ENCODE data around the gene POC5. TPM values are rescaled to one million over a fixed set of nuclear protein-coding genes. Genes with fewer than 3 reads are reported as not detected.
"Not testable (repeated sequence)": the region's sequence is repeated elsewhere in the genome, so short reads cannot be mapped to it uniquely, and the experiment has no call there.

POC5 gene
- total RNA-seq, 1 donor from 2014 or later: 2.7 TPM

DNA sequence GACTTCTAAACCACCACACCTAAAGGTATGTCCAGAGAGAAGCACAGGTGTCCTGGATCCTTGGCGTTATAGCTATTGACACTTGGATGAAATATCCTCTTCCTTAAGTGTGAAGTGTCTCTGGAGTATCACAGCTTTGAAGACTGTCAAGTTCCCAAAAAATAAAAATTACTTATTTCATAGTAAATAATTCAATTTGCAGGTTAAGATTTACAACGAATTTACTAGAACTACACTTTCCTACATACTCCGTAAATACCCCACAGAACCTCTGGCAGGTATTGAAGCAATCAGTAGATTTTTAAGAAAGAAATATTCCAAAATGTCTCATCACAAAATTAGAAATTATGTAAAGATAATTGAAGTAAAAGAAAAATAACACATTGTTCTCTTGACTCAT lies 27.1 kb upstream of the POC5 start:
- no peak overlapping the region for H3K4me3 ChIP-seq
- TF ChIP-seq, protein P1, sequence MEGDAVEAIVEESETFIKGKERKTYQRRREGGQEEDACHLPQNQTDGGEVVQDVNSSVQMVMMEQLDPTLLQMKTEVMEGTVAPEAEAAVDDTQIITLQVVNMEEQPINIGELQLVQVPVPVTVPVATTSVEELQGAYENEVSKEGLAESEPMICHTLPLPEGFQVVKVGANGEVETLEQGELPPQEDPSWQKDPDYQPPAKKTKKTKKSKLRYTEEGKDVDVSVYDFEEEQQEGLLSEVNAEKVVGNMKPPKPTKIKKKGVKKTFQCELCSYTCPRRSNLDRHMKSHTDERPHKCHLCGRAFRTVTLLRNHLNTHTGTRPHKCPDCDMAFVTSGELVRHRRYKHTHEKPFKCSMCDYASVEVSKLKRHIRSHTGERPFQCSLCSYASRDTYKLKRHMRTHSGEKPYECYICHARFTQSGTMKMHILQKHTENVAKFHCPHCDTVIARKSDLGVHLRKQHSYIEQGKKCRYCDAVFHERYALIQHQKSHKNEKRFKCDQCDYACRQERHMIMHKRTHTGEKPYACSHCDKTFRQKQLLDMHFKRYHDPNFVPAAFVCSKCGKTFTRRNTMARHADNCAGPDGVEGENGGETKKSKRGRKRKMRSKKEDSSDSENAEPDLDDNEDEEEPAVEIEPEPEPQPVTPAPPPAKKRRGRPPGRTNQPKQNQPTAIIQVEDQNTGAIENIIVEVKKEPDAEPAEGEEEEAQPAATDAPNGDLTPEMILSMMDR (IDR thresholded peaks at IDR 0.05; ENCODE audit: borderline replicate concordance): no peak

GRCh38 chr5:75736273-75736672 lies 19.0 kb upstream of the POC5 start:
- H3K27ac ChIP-seq (replicated peaks): no peak overlapping the region
- no peaks in the 10 kb centered on the region for H3K27me3 ChIP-seq (ENCODE audit: low read depth)
- intact Hi-C loops (cut with micrococcal nuclease): loop anchor here (10.0 kb wide), 1 partner anchor 439 kb away; no protein-coding TSS in a partner anchor
- no peaks in the 10 kb centered on the region for H3K36me3 ChIP-seq
- H3K9me3 ChIP-seq (replicated peaks): peaks cover 8% of the 10 kb centered on the region
- TF ChIP-seq, protein P1 (IDR thresholded peaks at IDR 0.05; ENCODE audit: borderline replicate concordance): no peak
- no peak overlapping the region for H3K4me3 ChIP-seq
- no peaks in the 10 kb centered on the region for H3K4me1 ChIP-seq
- no peak for DNase-seq

More for the DNA sequence above, 27.1 kb upstream of the POC5 start:
- no peak overlapping the region for H3K27ac ChIP-seq (replicated peaks)
- H3K27me3 ChIP-seq (ENCODE audit: low read depth): peaks cover 3% of the 10 kb centered on the region
- DNase-seq: no peak
- H3K36me3 ChIP-seq: no peaks in the 10 kb centered on the region
- H3K4me1 ChIP-seq: no peaks in the 10 kb centered on the region
- intact Hi-C loops (cut with micrococcal nuclease): no loop called here
- H3K9me3 ChIP-seq (replicated peaks): no peaks in the 10 kb centered on the region

DNA sequence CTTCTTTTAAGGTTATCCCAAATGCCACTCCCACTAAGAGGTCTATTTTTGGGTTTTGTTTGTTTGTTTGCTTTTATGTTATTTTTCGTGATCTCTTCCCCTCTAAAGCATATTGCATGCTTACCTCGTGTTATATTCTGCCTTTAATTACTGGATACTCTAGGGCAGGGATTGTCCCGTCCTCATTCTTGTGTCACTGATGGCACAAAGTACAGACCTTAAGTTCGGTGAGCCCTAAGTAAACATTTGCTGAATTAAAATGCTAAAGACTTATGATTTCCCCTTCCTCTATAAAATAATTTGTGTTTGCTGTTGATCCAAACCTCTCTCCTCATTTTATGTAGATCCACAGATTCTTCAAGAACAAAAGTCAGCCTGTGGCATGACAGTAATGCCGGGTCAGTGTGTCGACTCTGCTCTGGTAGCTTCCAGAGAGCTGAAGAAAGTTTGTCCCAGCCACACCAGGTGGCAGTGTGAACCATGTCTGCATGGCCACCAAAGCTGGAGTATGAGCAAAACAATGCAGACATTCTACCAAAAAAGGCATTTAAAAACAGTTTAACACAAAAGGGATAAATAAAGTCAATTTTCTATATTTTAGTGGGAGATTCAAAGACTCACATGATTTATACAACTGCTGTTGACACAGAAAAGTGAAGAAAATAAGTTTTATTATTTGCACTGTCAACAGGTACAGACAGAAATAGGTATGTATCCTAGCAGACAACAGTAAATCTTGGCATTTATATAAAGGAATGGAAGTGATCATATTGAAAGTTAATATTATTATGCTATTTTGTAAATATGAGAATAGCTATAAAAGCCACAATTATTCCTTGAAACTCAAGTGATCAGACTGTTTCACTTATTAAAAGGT lies 17.9 kb upstream of the POC5 start:
- H3K4me1 ChIP-seq: no peaks in the 10 kb centered on the region
- H3K27me3 ChIP-seq (ENCODE audit: low read depth): no peaks in the 10 kb centered on the region
- H3K4me3 ChIP-seq: no peak overlapping the region
- no peaks in the 10 kb centered on the region for H3K36me3 ChIP-seq
- intact Hi-C loops (cut with micrococcal nuclease): loop anchor here (10.0 kb wide), 1 partner anchor 440 kb away; no protein-coding TSS in a partner anchor
- H3K9me3 ChIP-seq (replicated peaks): peaks cover 8% of the 10 kb centered on the region
- TF ChIP-seq, protein P1 (IDR thresholded peaks at IDR 0.05; ENCODE audit: borderline replicate concordance): peak; percentile 67
- H3K27ac ChIP-seq (replicated peaks): no peak overlapping the region
- DNase-seq: peak; percentile 20

GRCh38 chr5:75733767-75734166 lies 16.5 kb upstream of the POC5 start:
- Histone ChIP-seq H3K4me3 (no peak overlapping the region), H3K9me3 (replicated peaks) (peaks cover 8% of the 10 kb centered on the region), H3K27me3 (ENCODE audit: low read depth) (no peaks in the 10 kb centered on the region), H3K4me1 (no peaks in the 10 kb centered on the region), H3K36me3 (no peaks in the 10 kb centered on the region), H3K27ac (replicated peaks) (no peak overlapping the region)
- intact Hi-C loops (cut with micrococcal nuclease): loop anchor here (10.0 kb wide), 1 partner anchor 441 kb away; no protein-coding TSS in a partner anchor
- no peak for DNase-seq
- TF ChIP-seq, protein P1 (IDR thresholded peaks at IDR 0.05; ENCODE audit: borderline replicate concordance): no peak

DNA sequence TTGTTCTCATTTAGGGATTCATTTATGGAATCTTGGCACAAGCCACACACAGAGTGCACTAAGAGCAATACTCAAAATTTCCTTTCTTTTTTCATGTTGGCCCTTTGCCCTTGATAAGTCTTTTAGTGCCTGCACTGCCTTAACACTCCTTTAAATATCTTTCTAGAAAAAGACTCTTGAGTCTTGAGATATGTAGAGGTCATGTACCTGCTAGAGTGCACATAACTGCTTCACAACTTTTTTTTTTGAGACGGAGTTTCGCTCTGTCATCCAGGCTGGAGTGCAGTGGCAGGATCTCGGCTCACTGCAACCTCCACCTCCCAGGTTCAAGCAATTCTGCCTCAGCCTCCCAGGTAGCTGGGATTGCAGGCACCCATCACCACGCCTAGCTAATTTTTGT lies 14.3 kb upstream of the POC5 start:
- H3K4me3 ChIP-seq; H3K4me1 ChIP-seq; H3K27ac ChIP-seq (replicated peaks); DNase-seq; H3K9me3 ChIP-seq (replicated peaks); H3K27me3 ChIP-seq (ENCODE audit: low read depth); H3K36me3 ChIP-seq: not testable (repeated sequence)
- intact Hi-C loops (cut with micrococcal nuclease): loop anchor here (10.0 kb wide), 1 partner anchor 443 kb away; no protein-coding TSS in a partner anchor

GRCh38 chr5:75729321-75729720 lies 12.1 kb upstream of the POC5 start:
- TF ChIP-seq, protein P1 (IDR thresholded peaks at IDR 0.05; ENCODE audit: borderline replicate concordance): no peak
- Histone ChIP-seq H3K36me3 (no peaks in the 10 kb centered on the region), H3K4me3 (no peak overlapping the region), H3K4me1 (no peaks in the 10 kb centered on the region), H3K9me3 (replicated peaks) (peaks cover 8% of the 10 kb centered on the region), H3K27me3 (ENCODE audit: low read depth) (no peaks in the 10 kb centered on the region), H3K27ac (replicated peaks) (no peak overlapping the region)
- DNase-seq: no peak
- intact Hi-C loops (cut with micrococcal nuclease): no loop called here

All from left ventricle myocardium inferior (tissue), 1 donor.